SK-N-MC (cell line): ENCODE measurements around the gene ZNF575.

Experiments used
- EZH2 ChIP-seq: fragments of 200-600 bp; sonication (generic); IDR thresholded peaks from one replicate; pipeline ENCODE4 v1.6.1; 2017; ENCODE audit warnings: antibody characterized with exemption
- FOXP2 ChIP-seq: optimal IDR thresholded peaks from 2 replicates; pipeline ENCODE3; 2011; ENCODE audit warnings: mild to moderate bottlenecking, moderate library complexity; ENCODE audit not compliant: insufficient read depth; ENCODE audit errors: extremely low read length, control extremely low read depth
- POLR2AphosphoS5 ChIP-seq: IDR thresholded peaks from 2 replicates; pipeline ENCODE4 v1.6.1; 2012; ENCODE audit warnings: mild to moderate bottlenecking, low read depth, low read length, borderline replicate concordance

DNA sequence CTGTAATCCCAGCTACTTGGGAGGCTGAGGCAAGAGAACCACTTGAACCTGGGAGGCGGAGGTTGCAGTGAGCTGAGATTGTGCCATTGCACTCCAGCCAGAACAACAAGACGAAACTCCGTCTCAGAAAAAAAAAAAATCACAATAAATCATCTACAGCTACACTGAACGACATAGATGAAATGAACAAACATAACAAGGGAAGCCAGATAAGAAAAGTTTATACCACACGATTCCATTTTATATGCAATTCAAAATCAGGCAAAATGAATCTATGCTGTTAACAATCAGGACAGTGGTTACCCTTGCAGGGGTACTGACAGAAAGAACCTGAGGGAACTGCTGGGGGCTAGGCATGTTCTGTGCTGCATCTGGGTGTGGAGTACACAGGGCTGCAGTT is 36.7 kb downstream of the ZNF575 start:
- no peak for TF ChIP-seq POLR2AphosphoS5
- TF ChIP-seq EZH2, result no peak
- no peak for TF ChIP-seq FOXP2
